ENCODE results near the gene UVRAG. TPM values are rescaled to one million over a fixed set of nuclear protein-coding genes. Genes with fewer than 3 reads are reported as not detected.

The UVRAG gene
- total and polyA plus RNA-seq, 4 donors: 8.7 to 53.2 (median 18.3) TPM

DNA sequence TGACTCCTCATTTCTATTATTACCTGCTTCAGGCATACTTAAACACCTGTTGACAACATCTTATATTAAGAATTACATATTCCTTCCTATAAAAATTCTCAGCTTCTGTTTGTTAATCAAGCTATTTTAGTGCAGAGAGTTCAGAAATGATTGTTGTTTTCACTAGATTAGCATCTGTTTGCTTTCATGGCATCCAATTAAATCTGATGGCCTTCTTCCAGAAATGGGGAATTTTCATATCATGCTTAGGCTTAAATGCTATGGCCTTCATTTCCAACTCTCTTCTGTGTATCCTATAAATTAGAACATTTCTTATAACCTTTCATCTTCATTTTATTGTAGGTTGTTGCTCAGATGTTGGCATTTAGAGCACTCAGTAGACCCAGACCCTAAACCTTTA, 211.3 kb downstream of the UVRAG start:
- ATAC-seq (ENCODE audit: insufficient read depth, low FRiP score): no peak
- peaks cover 2 to 21% (median 6%) of the 10 kb centered on the region in 5 donors for H3K4me1 ChIP-seq (ENCODE audit: control insufficient read depth in 5 of 5, insufficient read depth in 5 of 5, low read length in 5 of 5)
- TF ChIP-seq, protein P1, sequence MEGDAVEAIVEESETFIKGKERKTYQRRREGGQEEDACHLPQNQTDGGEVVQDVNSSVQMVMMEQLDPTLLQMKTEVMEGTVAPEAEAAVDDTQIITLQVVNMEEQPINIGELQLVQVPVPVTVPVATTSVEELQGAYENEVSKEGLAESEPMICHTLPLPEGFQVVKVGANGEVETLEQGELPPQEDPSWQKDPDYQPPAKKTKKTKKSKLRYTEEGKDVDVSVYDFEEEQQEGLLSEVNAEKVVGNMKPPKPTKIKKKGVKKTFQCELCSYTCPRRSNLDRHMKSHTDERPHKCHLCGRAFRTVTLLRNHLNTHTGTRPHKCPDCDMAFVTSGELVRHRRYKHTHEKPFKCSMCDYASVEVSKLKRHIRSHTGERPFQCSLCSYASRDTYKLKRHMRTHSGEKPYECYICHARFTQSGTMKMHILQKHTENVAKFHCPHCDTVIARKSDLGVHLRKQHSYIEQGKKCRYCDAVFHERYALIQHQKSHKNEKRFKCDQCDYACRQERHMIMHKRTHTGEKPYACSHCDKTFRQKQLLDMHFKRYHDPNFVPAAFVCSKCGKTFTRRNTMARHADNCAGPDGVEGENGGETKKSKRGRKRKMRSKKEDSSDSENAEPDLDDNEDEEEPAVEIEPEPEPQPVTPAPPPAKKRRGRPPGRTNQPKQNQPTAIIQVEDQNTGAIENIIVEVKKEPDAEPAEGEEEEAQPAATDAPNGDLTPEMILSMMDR (IDR thresholded peaks at IDR 0.05; ENCODE audit: control extremely low read depth, extremely low read depth): no peak
- no peaks in the 10 kb centered on the region for H3K27me3 ChIP-seq (ENCODE audit: control insufficient read depth in 3 of 3, insufficient read depth in 3 of 3, low read length in 2 of 3)
- no peak overlapping the region for H3K9ac ChIP-seq (ENCODE audit: insufficient read depth in 1 of 2, low read length in 2 of 2)
- DNase-seq: peak in 2 of 3 donors; percentile 39 to 62
- H3K36me3 ChIP-seq (ENCODE audit: control insufficient read depth in 4 of 4, insufficient read depth in 4 of 4, low read length in 4 of 4): peaks cover 0 to 11% (median 0%) of the 10 kb centered on the region in 4 donors
- no peak overlapping the region for H3K4me3 ChIP-seq
- H3K27ac ChIP-seq (ENCODE audit: low read depth in 1 of 2, low read length in 1 of 2): no peak overlapping the region
- H3K9me3 ChIP-seq (ENCODE audit: control insufficient read depth in 4 of 4, insufficient read depth in 3 of 4, low read length in 3 of 4): no peaks in the 10 kb centered on the region

DNA sequence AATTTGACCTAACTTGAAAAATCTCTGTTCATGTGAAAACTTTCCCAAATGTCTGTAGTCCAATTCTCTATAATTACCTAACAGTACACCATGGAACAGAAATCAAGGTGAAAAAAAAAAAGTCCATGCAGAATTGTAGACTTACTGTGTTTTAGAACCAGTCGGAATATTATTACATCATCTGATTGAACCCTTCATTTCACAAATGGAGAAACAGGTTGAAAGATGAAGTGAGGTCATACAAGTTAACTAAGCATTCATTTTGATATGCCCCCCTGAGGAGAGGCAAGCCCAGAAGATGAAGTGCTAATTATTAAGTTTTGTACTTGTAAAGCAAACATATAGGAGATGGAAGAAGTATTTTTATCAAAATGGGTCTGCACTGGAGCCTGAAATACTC, 211.9 kb downstream of the UVRAG start:
- no peaks in the 10 kb centered on the region for H3K9me3 ChIP-seq (ENCODE audit: control insufficient read depth in 4 of 4, insufficient read depth in 3 of 4, low read length in 3 of 4)
- ATAC-seq (ENCODE audit: insufficient read depth, low FRiP score) (no peak), DNase-seq (no peak)
- no peak overlapping the region for H3K4me3 ChIP-seq
- peaks cover 0 to 24% (median 6%) of the 10 kb centered on the region in 5 donors for H3K4me1 ChIP-seq (ENCODE audit: control insufficient read depth in 5 of 5, insufficient read depth in 5 of 5, low read length in 5 of 5)
- no peak overlapping the region for H3K9ac ChIP-seq (ENCODE audit: insufficient read depth in 1 of 2, low read length in 2 of 2)
- H3K36me3 ChIP-seq (ENCODE audit: control insufficient read depth in 4 of 4, insufficient read depth in 4 of 4, low read length in 4 of 4): peaks cover 0 to 11% (median 0%) of the 10 kb centered on the region in 4 donors
- TF ChIP-seq, protein P1 (IDR thresholded peaks at IDR 0.05; ENCODE audit: control extremely low read depth, extremely low read depth): no peak
- WGBS, 2 donors: 98 to 100% methylated on average over 1 of the region's 1 CpG
- H3K27ac ChIP-seq (ENCODE audit: low read depth in 1 of 2, low read length in 1 of 2): no peak overlapping the region
- no peaks in the 10 kb centered on the region for H3K27me3 ChIP-seq (ENCODE audit: control insufficient read depth in 3 of 3, insufficient read depth in 3 of 3, low read length in 2 of 3)

DNA sequence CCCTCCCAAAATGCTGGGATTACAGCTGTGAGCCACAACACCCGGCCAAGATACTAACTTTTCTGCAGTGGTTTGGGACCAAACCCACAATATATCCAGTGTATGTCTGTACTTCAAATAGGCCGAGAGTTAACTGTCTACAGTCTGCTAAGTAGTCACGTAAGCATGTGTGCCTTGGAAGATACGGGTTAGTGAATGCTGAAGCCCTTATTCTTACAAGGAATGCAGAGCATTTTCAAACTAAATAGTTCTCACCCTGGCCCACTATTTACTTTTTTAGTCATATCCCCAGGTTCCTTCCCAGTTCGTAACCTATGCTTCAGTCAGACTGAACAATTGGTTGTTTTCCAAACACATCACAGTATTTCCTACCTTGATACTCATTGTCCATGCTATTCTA, 215.3 kb downstream of the UVRAG start:
- peaks cover 0 to 19% (median 3%) of the 10 kb centered on the region in 5 donors for H3K4me1 ChIP-seq (ENCODE audit: control insufficient read depth in 5 of 5, insufficient read depth in 5 of 5, low read length in 5 of 5)
- H3K27me3 ChIP-seq (ENCODE audit: control insufficient read depth in 3 of 3, insufficient read depth in 3 of 3, low read length in 2 of 3): no peaks in the 10 kb centered on the region
- H3K9me3 ChIP-seq (ENCODE audit: control insufficient read depth in 4 of 4, insufficient read depth in 3 of 4, low read length in 3 of 4): no peaks in the 10 kb centered on the region
- ATAC-seq (ENCODE audit: insufficient read depth, low FRiP score) (peak; percentile 69), DNase-seq (peak in 1 of 3 donors; percentile 41)
- peaks cover 0 to 7% (median 0%) of the 10 kb centered on the region in 4 donors for H3K36me3 ChIP-seq (ENCODE audit: control insufficient read depth in 4 of 4, insufficient read depth in 4 of 4, low read length in 4 of 4)
- WGBS, 2 donors: 74 to 91% methylated on average over 5 of the region's 5 CpGs
- TF ChIP-seq, protein P1 (IDR thresholded peaks at IDR 0.05; ENCODE audit: control extremely low read depth, extremely low read depth): no peak
- H3K27ac ChIP-seq (ENCODE audit: low read depth in 1 of 2, low read length in 1 of 2): no peak overlapping the region
- no peak overlapping the region for H3K9ac ChIP-seq (ENCODE audit: insufficient read depth in 1 of 2, low read length in 2 of 2)
- no peak overlapping the region for H3K4me3 ChIP-seq

Data from lung (tissue), 12 donors.